Measurements from ENCODE around the gene HS3ST3A1. TPM values are rescaled to one million over a fixed set of nuclear protein-coding genes. Genes with fewer than 3 reads are reported as not detected.

The HS3ST3A1 gene
- total RNA-seq, 1 experiment from 2014 or later, result not detected

DNA sequence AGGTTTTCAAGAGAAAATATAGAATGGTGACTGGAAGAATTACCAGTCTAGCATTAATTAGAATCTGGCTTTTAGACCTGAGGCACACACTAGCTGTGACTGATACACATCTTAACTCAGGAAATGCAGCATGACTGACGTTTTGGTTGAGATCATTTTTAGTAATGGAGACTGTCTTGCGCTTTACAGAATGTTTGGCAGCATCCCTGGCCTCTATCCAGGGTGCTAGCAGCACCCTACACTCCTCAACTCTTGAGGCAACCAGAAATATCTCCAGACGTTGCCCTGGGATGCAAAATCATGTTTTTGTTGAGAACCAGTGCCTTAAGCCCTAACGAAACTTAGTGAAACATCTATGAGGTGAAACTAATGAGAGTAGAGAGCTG lies 109.0 kb downstream of the HS3ST3A1 start:
- no peak overlapping the region for H2AFZ ChIP-seq (ENCODE audit: low read depth, low read length, poor library complexity, severe bottlenecking)

More for the DNA sequence above, 109.0 kb downstream of the HS3ST3A1 start:
- H3K4me1 ChIP-seq (ENCODE audit: control insufficient read depth in 1 of 2, insufficient read depth in 2 of 2, low read length in 2 of 2), result no peaks in the 10 kb centered on the region
- intact Hi-C loops (cut with micrococcal nuclease), result no loop called here
- POLR2A ChIA-PET, result no interaction called here
- ATAC-seq, result no peak
- CTCF ChIA-PET, result no interaction called here
- DNase-seq (ENCODE audit: low read depth, low spot score), result no peak
- H3K27ac ChIP-seq (ENCODE audit: low read depth, low read length), result no peak overlapping the region
- no peaks in the 10 kb centered on the region for H3K9me2 ChIP-seq (ENCODE audit: insufficient read depth)
- no peaks in the 10 kb centered on the region for H3K79me2 ChIP-seq (ENCODE audit: insufficient read depth, low read length)
- H3K36me3 ChIP-seq (ENCODE audit: control insufficient read depth in 1 of 2, insufficient read depth in 2 of 2, low read length in 2 of 2), result no peaks in the 10 kb centered on the region
- BruUV-seq (replicated peaks), result no TSS peak
- TF ChIP-seq, protein P1, sequence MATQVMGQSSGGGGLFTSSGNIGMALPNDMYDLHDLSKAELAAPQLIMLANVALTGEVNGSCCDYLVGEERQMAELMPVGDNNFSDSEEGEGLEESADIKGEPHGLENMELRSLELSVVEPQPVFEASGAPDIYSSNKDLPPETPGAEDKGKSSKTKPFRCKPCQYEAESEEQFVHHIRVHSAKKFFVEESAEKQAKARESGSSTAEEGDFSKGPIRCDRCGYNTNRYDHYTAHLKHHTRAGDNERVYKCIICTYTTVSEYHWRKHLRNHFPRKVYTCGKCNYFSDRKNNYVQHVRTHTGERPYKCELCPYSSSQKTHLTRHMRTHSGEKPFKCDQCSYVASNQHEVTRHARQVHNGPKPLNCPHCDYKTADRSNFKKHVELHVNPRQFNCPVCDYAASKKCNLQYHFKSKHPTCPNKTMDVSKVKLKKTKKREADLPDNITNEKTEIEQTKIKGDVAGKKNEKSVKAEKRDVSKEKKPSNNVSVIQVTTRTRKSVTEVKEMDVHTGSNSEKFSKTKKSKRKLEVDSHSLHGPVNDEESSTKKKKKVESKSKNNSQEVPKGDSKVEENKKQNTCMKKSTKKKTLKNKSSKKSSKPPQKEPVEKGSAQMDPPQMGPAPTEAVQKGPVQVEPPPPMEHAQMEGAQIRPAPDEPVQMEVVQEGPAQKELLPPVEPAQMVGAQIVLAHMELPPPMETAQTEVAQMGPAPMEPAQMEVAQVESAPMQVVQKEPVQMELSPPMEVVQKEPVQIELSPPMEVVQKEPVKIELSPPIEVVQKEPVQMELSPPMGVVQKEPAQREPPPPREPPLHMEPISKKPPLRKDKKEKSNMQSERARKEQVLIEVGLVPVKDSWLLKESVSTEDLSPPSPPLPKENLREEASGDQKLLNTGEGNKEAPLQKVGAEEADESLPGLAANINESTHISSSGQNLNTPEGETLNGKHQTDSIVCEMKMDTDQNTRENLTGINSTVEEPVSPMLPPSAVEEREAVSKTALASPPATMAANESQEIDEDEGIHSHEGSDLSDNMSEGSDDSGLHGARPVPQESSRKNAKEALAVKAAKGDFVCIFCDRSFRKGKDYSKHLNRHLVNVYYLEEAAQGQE (IDR thresholded peaks at IDR 0.05; ENCODE audit: low read depth), result peak; percentile 12; the same call in 1 of the 2 replicates
- TF ChIP-seq, protein P2, sequence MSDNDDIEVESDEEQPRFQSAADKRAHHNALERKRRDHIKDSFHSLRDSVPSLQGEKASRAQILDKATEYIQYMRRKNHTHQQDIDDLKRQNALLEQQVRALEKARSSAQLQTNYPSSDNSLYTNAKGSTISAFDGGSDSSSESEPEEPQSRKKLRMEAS (IDR thresholded peaks at IDR 0.05), result no peak
- RAD21 ChIA-PET (ENCODE audit: low non-redundant PET in 1 of 2, low total read pairs in 2 of 2, uncharacterized antibody in 2 of 2, unreplicated experiment in 2 of 2), result no interaction called here
- H3K4me3 ChIP-seq (replicated peaks in 1 of 2; ENCODE audit: low read depth in 1 of 2, low read length in 2 of 2), result no peak overlapping the region
- no peaks in the 10 kb centered on the region for H3K9me3 ChIP-seq (ENCODE audit: control insufficient read depth in 1 of 2, insufficient read depth in 1 of 2, low read depth in 1 of 2, low read length in 2 of 2)
- no peak overlapping the region for H3K9ac ChIP-seq (ENCODE audit: low read length)
- H4K20me1 ChIP-seq (ENCODE audit: insufficient read depth), result no peaks in the 10 kb centered on the region
- no peaks in the 10 kb centered on the region for H3K27me3 ChIP-seq (ENCODE audit: insufficient read depth, low read length)
- no peak overlapping the region for H3K4me2 ChIP-seq (ENCODE audit: low read length)
